Measurements from ENCODE around the gene MAPK10. TPM values are rescaled to one million over a fixed set of nuclear protein-coding genes. Genes with fewer than 3 reads are reported as not detected.
A peak's percentile ranks its signal among the peaks of the same experiment; 100 is the strongest.
"Not testable (repeated sequence)": the region's sequence is repeated elsewhere in the genome, so short reads cannot be mapped to it uniquely, and the experiment has no call there.

Gene MAPK10
- polyA plus RNA-seq, 2 of the 4 experiments (the other 2 are of a cell fraction): 1.4 to 3.4 TPM

- ATAC-seq: no peak
- CTCF ChIA-PET: no interaction called here
Observed at GRCh38 chr4:86089053-86089452, 270.8 kb downstream of the MAPK10 start.

DNA sequence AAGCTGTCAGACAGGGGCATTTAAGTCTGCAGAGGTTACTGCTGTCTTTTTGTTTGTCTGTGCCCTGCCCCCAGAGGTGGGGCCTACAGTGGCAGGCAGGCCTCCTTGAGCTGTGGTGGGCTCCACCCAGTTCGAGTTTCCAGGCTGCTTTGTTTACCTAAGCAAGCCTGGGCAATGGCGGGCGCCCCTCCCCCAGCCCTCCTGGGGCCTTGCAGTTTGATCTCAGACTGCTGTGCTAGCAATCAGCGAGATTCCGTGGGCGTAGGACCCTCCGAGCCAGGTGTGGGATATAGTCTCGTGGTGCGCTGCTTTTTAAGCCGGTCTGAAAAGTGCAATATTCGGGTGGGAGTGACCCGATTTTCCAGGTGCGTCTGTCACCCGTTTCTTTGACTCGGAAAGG lies 284.1 kb downstream of the MAPK10 start:
- H3K4me2 ChIP-seq; DNase-seq (ENCODE audit: low read depth in 1 of 2, low spot score in 1 of 2); H3K4me3 ChIP-seq; H3K9me3 ChIP-seq; FAIRE-seq; POLR2A ChIA-PET; H3K27ac ChIP-seq; CTCF ChIA-PET; ATAC-seq; H3K4me1 ChIP-seq: not testable (repeated sequence)
- WGBS (ENCODE audit: missing lambda C conversion rate): 89% methylated on average over 14 of the region's 15 CpGs

More at GRCh38 chr4:86089053-86089452, 270.8 kb downstream of the MAPK10 start:
- peaks cover 23% of the 10 kb centered on the region for H3K4me1 ChIP-seq
- POLR2A ChIA-PET: no interaction called here
- WGBS (ENCODE audit: missing lambda C conversion rate): 90% methylated on average over 1 of the region's 1 CpG
- H3K9me3 ChIP-seq: no peaks in the 10 kb centered on the region
- H3K4me3 ChIP-seq: no peak overlapping the region
- TF ChIP-seq POLR2AphosphoS2 (conservative IDR thresholded peaks at IDR 0.05; ENCODE audit: low read length): no peak
- TF ChIP-seq FOSL2 (IDR thresholded peaks at IDR 0.05): no peak
- TF ChIP-seq FOSL2 (CRISPR knock-in tag; IDR thresholded peaks at IDR 0.05): no peak
- TF ChIP-seq, protein P1, sequence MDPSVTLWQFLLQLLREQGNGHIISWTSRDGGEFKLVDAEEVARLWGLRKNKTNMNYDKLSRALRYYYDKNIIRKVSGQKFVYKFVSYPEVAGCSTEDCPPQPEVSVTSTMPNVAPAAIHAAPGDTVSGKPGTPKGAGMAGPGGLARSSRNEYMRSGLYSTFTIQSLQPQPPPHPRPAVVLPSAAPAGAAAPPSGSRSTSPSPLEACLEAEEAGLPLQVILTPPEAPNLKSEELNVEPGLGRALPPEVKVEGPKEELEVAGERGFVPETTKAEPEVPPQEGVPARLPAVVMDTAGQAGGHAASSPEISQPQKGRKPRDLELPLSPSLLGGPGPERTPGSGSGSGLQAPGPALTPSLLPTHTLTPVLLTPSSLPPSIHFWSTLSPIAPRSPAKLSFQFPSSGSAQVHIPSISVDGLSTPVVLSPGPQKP (IDR thresholded peaks at IDR 0.05; ENCODE audit: low read depth, low read length): no peak
- TF ChIP-seq NPAS2 (CRISPR knock-in tag; IDR thresholded peaks at IDR 0.05; ENCODE audit: borderline replicate concordance): no peak
- no peak for TF ChIP-seq ZFP36 (IDR thresholded peaks at IDR 0.05; ENCODE audit: borderline replicate concordance, partially characterized antibody)
- no peak for TF ChIP-seq CBX2 (IDR thresholded peaks at IDR 0.05; ENCODE audit: borderline replicate concordance, low read depth)
- TF ChIP-seq JUNB (IDR thresholded peaks at IDR 0.05): no peak
- no peak for TF ChIP-seq POLR2A (IDR thresholded peaks at IDR 0.05; ENCODE audit: low read length)
- no peak for TF ChIP-seq BCL3 (IDR thresholded peaks at IDR 0.05)
- TF ChIP-seq EP300 (IDR thresholded peaks at IDR 0.05): no peak
- no peak for TF ChIP-seq TFCP2L1 (CRISPR knock-in tag; IDR thresholded peaks at IDR 0.05)
- no peak for TF ChIP-seq MAX (IDR thresholded peaks at IDR 0.05)
- no peak for TF ChIP-seq MAFK (IDR thresholded peaks at IDR 0.05; ENCODE audit: partially characterized antibody)
- peak overlapping the region in 1 of 2 experiments; percentile 23; a peak in 1 of 6 replicates for H3K27ac ChIP-seq
- no peak overlapping the region for H3K4me2 ChIP-seq
- DNase-seq (ENCODE audit: low read depth in 1 of 2, low spot score in 1 of 2): no peak
- no peak for FAIRE-seq

- TF ChIP-seq, protein P1 (IDR thresholded peaks at IDR 0.05; ENCODE audit: low read depth, low read length): no peak
- no peak for TF ChIP-seq RNF2 (IDR thresholded peaks at IDR 0.05; ENCODE audit: borderline replicate concordance, low read depth)
- TF ChIP-seq JUNB (IDR thresholded peaks at IDR 0.05): no peak
- no peak for TF ChIP-seq CBX8 (IDR thresholded peaks at IDR 0.05)
- no peak for TF ChIP-seq POLR2A (IDR thresholded peaks at IDR 0.05; ENCODE audit: low read length)
- TF ChIP-seq CTCF (IDR thresholded peaks at IDR 0.05): no peak
- TF ChIP-seq RAD21 (conservative IDR thresholded peaks at IDR 0.05 in 1 of 2, IDR thresholded peaks at IDR 0.05 in 1 of 2): no peak
- TF ChIP-seq TP53 (CRISPR knock-in tag; IDR thresholded peaks at IDR 0.05): no peak
- TF ChIP-seq, protein P2, sequence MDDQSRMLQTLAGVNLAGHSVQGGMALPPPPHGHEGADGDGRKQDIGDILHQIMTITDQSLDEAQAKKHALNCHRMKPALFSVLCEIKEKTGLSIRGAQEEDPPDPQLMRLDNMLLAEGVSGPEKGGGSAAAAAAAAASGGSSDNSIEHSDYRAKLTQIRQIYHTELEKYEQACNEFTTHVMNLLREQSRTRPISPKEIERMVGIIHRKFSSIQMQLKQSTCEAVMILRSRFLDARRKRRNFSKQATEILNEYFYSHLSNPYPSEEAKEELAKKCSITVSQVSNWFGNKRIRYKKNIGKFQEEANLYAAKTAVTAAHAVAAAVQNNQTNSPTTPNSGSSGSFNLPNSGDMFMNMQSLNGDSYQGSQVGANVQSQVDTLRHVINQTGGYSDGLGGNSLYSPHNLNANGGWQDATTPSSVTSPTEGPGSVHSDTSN (IDR thresholded peaks at IDR 0.05): no peak
- no peak for TF ChIP-seq MAFK (IDR thresholded peaks at IDR 0.05; ENCODE audit: partially characterized antibody)
- no peak for TF ChIP-seq ESRRA (IDR thresholded peaks at IDR 0.05; ENCODE audit: borderline replicate concordance, low read length)
- no peak for TF ChIP-seq MAX (IDR thresholded peaks at IDR 0.05)
- TF ChIP-seq FOSB (CRISPR knock-in tag; IDR thresholded peaks at IDR 0.05): no peak
- no peak for TF ChIP-seq EHMT2 (IDR thresholded peaks at IDR 0.05; ENCODE audit: low read depth)
- no peak for TF ChIP-seq HOXA7 (CRISPR knock-in tag; IDR thresholded peaks at IDR 0.05)
- no peak for TF ChIP-seq KDM5A (IDR thresholded peaks at IDR 0.05)
- TF ChIP-seq SREBF2 (IDR thresholded peaks at IDR 0.05): no peak
- TF ChIP-seq JUN (IDR thresholded peaks at IDR 0.05): no peak
- H3K4me1 ChIP-seq: peaks cover 14% of the 10 kb centered on the region; the same call in 2 of the 3 replicates
- no peak overlapping the region for H3K4me2 ChIP-seq
- DNase-seq (ENCODE audit: low read depth in 1 of 2, low spot score in 1 of 2): no peak
- WGBS (ENCODE audit: missing lambda C conversion rate): 79% methylated on average over 1 of the region's 1 CpG
- ChIA-PET POLR2A (no interaction called here), CTCF (no interaction called here)
- FAIRE-seq: no peak
- H3K9me3 ChIP-seq: no peaks in the 10 kb centered on the region
- H3K4me3 ChIP-seq: no peak overlapping the region
- ATAC-seq: no peak
- no peak overlapping the region for H3K27ac ChIP-seq
Observed at GRCh38 chr4:86060341-86060740, 299.5 kb downstream of the MAPK10 start.
